ENCODE data around the gene SHFL. TPM values are rescaled to one million over a fixed set of nuclear protein-coding genes. Genes with fewer than 3 reads are reported as not detected.
A peak's percentile ranks its signal among the peaks of the same experiment; 100 is the strongest.

SHFL gene
- total RNA-seq, 1 experiment from 2014 or later, result 18.5 TPM

DNA sequence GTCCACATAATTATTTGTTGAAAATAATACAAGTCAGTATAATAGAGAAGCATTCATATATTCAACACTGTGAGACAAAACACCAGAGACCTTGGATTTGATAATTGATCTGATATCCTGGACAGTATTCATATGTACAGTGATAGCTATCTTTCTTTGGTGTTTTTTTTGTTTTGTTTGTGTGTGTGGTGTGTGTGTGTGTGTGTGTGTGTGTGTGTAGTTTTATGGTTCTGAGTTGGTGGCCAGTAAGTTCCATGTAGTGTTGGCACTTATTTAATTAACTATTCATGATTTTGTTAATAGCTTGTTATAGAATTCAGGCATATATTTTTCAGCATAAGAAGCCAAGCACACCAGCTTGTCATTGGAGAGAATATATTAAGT, 18.0 kb downstream of the SHFL start (continued):
- TF ChIP-seq, protein P1, sequence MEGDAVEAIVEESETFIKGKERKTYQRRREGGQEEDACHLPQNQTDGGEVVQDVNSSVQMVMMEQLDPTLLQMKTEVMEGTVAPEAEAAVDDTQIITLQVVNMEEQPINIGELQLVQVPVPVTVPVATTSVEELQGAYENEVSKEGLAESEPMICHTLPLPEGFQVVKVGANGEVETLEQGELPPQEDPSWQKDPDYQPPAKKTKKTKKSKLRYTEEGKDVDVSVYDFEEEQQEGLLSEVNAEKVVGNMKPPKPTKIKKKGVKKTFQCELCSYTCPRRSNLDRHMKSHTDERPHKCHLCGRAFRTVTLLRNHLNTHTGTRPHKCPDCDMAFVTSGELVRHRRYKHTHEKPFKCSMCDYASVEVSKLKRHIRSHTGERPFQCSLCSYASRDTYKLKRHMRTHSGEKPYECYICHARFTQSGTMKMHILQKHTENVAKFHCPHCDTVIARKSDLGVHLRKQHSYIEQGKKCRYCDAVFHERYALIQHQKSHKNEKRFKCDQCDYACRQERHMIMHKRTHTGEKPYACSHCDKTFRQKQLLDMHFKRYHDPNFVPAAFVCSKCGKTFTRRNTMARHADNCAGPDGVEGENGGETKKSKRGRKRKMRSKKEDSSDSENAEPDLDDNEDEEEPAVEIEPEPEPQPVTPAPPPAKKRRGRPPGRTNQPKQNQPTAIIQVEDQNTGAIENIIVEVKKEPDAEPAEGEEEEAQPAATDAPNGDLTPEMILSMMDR (IDR thresholded peaks at IDR 0.05 in 2 of 3, conservative IDR thresholded peaks at IDR 0.05 in 1 of 3; ENCODE audit: borderline replicate concordance in 1 of 3, insufficient read depth in 1 of 3, low read depth in 2 of 3, low read length in 2 of 3), result no peak

DNA sequence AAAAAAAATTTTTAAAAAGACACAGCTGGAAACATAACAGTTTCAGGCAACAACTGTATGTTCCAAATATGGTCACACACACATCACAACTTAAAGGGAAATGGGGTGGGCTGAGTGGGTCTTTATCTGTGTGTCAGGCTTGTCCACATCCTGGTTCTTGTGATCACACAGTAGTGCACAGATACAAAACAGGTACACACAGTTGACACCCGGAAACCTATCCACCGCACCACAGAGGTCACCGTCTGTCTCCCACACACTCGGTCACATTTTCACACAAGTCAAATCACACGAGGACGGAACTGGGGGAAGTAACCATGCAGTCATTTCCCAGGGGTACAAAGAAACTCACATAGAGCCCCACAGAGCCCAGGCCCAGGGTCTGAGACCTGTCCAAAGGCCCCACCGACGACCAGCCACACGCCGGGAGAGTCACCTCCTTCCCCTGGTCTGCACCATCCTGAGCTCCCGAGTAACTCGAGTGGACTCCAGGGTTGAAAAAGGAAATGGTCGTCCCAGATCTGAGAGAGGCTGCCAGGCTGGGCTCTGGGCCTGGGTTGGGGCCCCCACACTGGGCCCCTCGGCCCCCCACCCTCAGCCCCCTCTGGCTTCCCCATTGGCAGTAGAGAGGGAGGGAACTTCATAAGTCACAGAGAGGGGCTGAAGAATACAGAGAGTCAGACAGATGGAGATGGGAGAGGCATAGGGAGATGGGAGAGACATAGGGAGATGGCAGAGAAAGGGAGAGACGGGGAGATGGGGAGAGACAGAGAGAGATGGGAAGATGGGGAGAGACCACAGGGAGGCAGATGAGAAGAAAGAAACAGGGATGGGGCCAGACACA, 18.8 kb downstream of the SHFL start:
- TF ChIP-seq ELF1 (IDR thresholded peaks at IDR 0.05; ENCODE audit: borderline replicate concordance, low read depth) (no peak), EZH2 (IDR thresholded peaks at IDR 0.05) (no peak)
- TF ChIP-seq, protein P2, sequence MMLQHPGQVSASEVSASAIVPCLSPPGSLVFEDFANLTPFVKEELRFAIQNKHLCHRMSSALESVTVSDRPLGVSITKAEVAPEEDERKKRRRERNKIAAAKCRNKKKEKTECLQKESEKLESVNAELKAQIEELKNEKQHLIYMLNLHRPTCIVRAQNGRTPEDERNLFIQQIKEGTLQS (IDR thresholded peaks at IDR 0.05), result no peak
- Histone ChIP-seq H3K79me2 (ENCODE audit: insufficient read depth, low read length) (peaks cover 38% of the 10 kb centered on the region), H4K20me1 (ENCODE audit: insufficient read depth) (no peaks in the 10 kb centered on the region), H3K9me3 (ENCODE audit: control insufficient read depth in 1 of 2, insufficient read depth in 1 of 2, low read depth in 1 of 2, low read length in 2 of 2) (no peaks in the 10 kb centered on the region), H3K4me3 (replicated peaks in 1 of 2; ENCODE audit: low read depth in 1 of 2, low read length in 2 of 2) (no peak overlapping the region), H3K36me3 (ENCODE audit: control insufficient read depth in 1 of 2, insufficient read depth in 2 of 2, low read length in 2 of 2) (peaks cover 21 to 25% of the 10 kb centered on the region in 2 experiments), H3K9me2 (ENCODE audit: insufficient read depth) (no peaks in the 10 kb centered on the region), H3K9ac (ENCODE audit: low read length) (no peak overlapping the region), H3K27ac (ENCODE audit: low read depth, low read length) (no peak overlapping the region), H3K27me3 (ENCODE audit: insufficient read depth, low read length) (no peaks in the 10 kb centered on the region), H2AFZ (ENCODE audit: low read depth, low read length, poor library complexity, severe bottlenecking) (peak overlapping the region; percentile 41), H3K4me1 (ENCODE audit: control insufficient read depth in 1 of 2, insufficient read depth in 2 of 2, low read length in 2 of 2) (peaks cover 12 to 23% of the 10 kb centered on the region in 2 experiments), H3K4me2 (ENCODE audit: low read length) (no peak overlapping the region)
- BruUV-seq (replicated peaks), result no TSS peak
- intact Hi-C loops (cut with micrococcal nuclease), result no loop called here
- ChIA-PET POLR2A (interaction anchor here (1.4 kb wide), 1 partner anchor 9 kb away, joined by 5 read pairs; no protein-coding TSS in a partner anchor), RAD21 (ENCODE audit: low non-redundant PET in 1 of 2, low total read pairs in 2 of 2, uncharacterized antibody in 2 of 2, unreplicated experiment in 2 of 2) (no interaction called here), CTCF (no interaction called here)
- DNase-seq (ENCODE audit: low read depth, low spot score), result no peak
- no peak for ATAC-seq
